Stimulated activated CD4-positive, alpha-beta T cell treated with anti-CD3 and anti-CD28 coated beads, Interleukin-1b, Interleukin-23, amount 100 ng/mL, for 48 hours (primary cell): ENCODE measurements around the gene SLC6A6.

ENCODE experiments used
- DNase-seq: peaks from one replicate; pipeline ENCODE4 v3.0.0-alpha.2; 2020

Gene SLC6A6

GRCh38 chr3:14488286-14489041 is 86.1 kb downstream of the SLC6A6 start:
- no peak for DNase-seq

GRCh38 chr3:14489641-14490040 is 87.2 kb downstream of the SLC6A6 start:
- DNase-seq: no peak

DNA sequence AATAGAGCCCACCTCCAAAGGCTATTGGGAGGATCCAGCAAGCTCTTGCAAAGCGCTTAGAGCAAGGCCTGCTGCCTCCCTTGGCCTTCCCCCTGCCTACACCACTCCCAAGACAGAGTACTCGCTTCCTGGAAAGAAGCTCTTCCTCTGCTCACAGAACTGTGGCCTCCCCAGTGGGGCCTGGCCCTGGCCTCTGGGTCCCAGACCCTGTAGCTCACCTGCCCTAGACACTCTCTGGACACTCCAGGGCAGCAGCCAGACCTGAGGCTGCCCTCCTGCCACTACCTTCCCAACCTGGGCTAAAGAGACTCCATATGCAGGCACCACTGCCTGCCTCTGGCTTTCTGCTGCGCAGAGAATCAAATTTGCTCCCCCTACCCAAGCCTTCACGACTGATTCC is 87.8 kb downstream of the SLC6A6 start:
- DNase-seq: no peak

DNA sequence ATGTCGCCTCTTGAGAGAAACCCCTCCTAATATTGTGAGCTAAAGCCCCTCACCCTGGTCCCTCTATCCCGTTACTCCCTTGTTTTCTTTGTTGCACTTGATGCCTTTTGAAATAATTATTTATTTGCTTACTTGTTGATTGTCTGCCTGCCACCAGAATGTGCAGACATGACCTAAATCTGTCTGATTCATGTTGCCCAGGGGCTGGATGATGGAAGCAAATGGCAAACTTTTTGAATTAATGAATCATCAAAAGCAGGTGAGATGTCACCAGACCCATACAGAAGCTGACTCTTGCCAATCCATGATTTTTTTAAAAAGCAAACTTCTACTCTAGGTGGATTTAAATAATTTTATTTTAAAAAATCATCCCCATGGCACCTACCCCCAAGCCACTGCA is 88.4 kb downstream of the SLC6A6 start:
- no peak for DNase-seq

GRCh38 chr3:14491396-14492190 is 89.2 kb downstream of the SLC6A6 start:
- DNase-seq: no peak

DNA sequence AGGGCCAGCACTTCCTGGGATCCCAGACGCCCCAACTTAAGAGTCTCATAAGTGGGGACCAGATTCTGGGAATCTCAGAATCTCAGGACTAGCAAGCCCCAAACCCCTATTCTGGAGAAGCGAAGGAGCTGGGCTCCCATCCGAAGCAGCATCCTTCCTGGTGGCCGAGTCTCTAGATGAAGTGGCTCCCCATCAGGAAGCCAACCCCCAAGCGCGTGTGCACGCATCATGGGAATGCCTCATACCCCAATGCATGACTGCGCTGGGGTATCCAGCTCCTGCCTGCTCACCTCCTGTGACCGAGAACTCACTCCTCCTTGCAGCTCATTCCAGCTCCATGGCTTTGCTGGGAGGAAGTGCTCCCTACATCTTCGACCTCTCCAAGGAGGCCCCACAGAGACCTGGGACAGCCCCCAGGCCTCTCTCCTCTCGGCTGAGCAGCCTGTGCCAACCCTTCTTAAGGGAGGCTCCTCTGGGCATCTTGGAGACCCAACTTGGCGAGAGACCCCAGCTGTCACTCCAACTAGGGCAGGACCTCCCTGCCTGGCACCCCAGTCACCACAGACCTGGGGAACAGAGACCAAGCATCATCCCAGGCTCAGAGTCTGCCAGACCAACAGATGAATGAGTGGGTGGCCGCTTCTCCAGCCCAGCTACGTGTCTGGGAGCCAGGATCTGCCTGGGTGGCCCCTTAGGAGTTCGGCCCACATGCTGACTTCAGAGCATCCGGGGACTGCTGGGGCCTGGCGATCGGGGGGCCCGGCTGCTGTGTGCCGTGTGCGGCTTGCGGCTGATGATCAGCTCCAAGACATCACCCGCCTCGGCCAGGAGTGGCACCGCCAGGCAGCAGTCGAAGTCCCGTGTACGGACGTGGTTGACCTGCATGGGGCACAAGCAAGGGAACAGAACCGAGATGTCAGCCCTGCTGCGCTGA is 90.8 kb downstream of the SLC6A6 start:
- DNase-seq: no peak

DNA sequence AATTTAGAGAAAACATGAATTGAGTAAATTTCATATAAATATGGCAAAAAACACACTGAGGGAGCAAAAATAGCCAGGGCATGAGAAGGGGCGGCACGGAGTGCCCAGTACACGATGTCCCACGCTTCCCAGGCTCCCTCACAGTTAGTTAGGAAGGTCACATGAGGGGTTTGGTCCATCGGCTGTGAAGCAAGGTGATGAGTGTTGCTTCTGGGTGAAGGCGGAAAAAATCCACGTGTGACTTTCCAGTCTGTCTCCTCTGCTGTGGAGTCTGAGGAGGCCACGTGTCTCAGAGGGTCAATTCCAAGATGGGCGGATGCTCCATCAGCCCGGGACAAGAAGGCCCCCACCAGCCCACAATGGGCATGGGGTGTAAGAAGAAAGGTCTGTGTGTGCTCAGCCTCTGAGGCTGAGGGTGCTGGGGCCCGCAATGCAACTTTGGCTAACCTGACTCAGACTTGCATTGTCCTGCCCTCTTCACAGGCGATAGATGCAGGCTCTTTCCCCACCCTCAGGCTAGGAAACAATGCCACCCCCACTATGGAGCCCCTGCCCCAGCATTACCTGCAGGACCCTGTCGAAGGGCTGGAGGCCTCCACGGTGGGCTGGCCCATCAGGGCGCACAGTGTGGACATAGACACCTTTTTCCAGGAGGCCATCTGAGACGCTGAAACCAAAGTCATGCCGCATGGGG is 92.0 kb downstream of the SLC6A6 start:
- no peak for DNase-seq

GRCh38 chr3:14494973-14495300 is 92.5 kb downstream of the SLC6A6 start:
- no peak for DNase-seq

DNA sequence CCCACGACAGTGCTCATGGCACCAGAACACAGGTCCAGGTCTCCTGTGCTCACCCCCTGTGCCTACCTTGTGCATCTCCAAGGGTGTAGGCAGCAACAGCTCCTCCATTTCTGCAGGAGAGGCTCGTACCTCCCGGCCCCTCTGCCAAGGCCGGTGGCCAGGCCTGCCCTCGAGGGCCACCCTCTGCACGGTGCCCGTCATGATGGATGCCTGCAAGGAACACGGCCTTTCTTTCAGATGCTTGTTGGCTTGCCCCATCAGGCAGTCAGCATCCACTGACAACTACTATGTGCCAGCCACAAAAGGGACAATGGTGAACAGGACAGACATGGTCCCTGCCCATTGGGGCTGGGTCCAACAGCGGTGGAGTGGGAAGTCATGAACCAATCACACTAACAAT is 93.9 kb downstream of the SLC6A6 start:
- DNase-seq: no peak

- DNase-seq: no peak
These were observed 94.9 kb downstream of the SLC6A6 start for GRCh38 chr3:14497321-14497720.

- no peak for DNase-seq
These were observed 100.1 kb downstream of the SLC6A6 start for GRCh38 chr3:14502472-14502871.

DNA sequence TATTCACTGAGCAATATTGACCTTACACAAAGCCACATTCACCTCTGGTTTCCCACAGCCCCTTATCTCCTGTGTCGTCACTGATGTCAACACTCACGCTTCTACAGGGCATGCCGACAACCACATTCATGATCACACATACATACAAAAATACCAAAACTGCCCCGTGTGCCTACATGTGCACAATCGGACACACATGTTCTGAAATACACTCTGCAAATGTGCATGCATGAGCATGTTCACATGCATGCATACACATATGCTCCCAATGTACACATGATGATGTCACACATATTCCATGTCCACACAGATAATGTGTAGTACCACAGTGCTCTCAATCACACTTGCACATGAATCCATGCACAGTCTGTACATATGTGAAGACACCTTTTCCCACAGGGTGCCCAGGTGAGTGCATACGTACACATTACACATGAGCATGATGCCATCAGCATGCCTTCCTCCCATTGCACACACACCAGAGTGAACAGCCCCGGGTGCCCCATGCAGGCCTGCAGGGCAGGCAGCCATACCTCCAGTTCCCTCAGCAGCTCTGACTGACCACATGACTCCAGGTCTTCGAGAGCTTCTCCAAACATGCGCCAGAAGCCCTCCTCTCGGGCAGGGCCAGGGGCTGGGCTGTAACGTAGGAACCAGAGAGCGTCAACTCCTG is 100.8 kb downstream of the SLC6A6 start:
- no peak for DNase-seq

DNA sequence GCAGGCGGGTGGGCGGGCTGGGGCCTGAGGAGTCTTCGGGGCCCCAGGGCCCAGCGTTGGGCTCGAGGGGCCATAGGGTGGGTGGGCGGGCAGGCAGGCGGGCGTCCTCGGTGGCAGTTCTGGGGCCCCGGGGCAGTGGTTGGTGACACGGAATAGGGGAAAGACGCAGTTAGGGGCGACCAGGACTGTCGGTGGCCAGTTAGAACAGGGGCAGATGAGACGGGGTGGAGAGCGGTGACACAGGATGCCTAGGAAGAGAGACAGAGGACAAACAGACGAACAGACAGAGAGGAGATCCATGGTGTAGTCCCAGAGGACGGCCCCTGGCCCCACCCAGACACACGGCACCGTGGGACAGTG is 101.3 kb downstream of the SLC6A6 start:
- no peak for DNase-seq

DNA sequence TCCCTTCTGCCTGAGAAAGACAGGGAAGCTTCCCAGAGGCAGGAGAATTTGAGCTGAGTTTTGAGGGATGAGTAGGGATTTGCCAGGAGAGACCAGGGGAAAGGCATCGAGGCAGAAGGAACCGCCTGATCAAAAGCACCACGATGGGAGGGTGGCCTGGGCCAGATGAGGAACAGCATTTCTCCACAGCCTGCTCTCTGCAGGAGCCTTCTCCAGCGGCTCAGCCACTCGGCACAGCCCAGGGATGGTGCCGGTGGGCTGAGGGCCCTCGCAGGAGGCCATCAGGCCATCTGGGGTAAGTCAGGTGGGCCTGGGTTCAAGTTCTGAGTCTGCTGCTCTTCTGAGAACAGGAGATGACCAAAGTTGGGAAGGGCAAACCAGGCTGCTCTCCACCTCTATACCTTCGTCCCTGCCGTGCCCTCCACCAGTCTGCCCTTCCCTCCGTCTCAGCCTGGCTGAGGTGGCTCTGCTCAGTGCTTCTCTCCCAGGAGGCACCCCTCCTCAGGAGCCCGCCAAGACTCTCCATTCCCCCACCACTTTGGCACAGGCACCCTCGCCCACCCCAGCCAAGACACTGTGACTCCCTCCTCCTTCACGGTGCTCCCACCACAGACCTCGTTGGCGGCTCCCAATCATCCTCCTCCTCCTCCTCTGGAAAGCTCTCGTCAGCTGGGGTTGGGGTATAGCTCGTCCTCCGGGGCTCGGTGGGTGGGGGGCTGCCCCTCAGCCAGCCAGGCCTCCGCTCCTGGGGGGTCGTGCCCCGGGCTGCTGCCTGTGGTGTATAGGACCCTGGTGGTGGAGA is 102.8 kb downstream of the SLC6A6 start:
- DNase-seq: no peak

DNA sequence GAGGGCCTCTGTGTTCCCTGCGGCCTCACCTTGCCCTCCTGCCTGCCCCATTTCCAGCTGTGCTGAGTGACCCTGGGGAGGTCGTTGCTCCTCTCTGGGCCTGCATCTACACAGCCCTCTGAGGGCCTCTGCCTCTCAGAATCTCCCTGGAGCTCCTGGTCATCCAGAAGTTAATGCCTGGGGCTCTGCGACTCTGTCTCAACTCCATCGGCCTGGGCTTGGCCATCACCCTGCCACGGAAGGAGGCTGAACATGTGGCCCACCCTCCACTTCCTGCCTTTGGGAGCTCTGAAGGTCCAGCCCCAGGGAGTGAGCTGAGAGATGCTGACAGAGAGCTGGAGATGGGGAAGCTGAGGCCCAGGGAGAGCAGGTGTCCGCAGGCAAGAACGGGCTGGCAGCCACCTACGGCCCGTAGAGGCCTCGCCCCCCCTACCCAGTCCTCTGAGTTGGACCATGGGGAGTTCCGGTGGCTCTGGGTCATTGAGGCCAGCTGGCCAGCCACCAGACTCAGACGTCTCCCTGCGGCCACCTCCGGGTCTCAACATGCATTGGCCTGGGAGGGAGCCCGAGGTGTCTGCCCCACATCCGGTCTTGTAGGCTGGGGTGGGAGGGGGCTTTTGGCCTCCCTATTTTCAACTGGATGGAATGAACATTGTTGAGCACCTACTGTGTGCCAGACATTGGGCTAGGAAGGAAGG is 103.5 kb downstream of the SLC6A6 start:
- DNase-seq: no peak

DNA sequence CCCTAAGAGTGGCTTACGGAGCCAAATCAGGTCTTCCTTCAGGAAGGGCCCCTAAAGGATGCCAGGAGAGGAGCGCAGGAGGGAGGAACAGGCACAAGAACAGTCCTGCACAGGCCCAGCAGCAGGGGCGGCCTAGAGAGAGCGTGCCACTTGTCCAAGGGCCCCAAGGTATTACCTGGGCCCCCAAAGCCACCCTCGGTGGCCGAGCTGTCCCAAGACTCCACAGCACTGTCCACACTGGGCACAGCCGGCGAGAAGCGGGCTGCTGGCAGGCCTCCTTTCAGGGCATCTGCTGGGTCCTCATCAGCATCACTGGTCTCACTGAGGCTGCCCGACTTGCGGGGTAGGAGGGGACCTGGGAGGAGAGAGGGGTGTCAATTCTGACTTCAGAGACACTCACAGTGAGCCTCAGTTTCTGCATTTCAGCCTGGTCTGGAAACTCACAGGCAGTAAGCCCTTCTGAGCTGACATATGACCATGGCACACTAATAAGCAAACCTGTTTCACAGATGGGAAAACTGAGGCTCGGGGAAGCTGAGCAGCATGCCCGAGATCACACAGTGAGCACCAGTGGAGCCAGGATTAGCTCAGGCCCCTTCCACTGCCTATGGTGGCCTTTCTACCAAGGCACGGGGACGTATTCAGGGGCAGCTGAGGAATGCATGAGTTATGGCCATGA is 104.4 kb downstream of the SLC6A6 start:
- no peak for DNase-seq

DNA sequence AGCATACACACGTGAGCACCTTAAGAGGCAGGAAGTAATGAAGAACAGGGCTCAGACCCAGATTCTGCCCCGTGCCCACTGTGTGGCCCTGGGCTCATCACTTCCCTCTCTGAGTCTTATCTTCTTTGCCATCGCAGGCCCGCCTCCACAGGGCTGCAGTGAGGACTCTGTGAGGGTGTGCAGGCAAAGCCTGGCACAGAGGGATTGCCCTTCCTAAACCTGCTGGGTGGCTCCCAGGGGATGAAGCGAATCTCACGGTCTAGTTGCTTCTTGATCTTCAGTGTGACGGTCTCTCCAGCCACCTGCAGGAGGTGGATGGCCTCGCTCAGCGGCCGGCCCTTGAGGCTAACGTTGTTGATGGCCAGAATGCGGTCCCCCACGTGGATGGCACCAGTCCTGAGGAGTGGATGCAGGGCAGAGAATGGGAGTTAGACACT is 104.9 kb downstream of the SLC6A6 start:
- DNase-seq: no peak

DNA sequence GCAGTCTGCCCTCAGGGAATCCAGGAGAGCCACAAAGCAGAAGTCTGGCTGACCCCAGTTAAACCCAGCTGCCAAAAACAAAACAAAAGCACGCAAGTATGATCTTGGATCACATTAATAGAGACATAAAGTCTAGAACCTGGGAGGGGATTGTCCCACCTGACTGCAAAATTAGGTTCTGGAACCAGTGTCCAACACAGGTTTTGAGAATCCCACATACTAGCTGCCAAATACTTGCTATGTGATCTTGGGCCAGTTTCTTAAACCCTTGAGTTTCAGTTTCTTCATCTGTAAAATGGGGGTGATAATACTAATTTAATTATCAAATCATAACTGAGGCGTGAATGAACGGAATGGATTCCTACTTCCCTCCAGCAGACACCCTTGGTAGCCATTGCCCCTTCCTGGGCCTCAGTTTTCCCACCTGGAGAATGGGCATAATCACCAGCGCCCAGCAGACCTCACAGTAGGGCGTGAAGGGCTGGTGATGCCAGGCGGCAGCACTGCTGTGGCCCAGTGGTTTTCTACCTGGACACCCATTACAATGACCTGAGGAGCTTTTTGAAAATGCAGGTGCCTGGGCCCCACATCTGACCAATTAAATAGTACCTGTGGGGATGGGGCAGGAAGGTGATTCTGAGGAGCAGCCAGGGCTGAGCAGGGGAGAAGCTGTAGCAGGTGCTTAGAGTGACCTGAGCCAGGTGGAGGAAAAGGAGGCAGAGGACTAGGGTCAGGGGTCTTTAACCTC is 105.5 kb downstream of the SLC6A6 start:
- no peak for DNase-seq

- no peak for DNase-seq
These were observed 106.1 kb downstream of the SLC6A6 start for GRCh38 chr3:14508505-14508819.
